Ecto neural progenitor cell (in vitro differentiated cells): ENCODE results near the gene ATP6V1F.

ENCODE experiments used
- DNase-seq: peaks from one replicate; pipeline ENCODE4 v3.0.0-alpha.2; 2018; ENCODE audit warnings: low spot score

Gene ATP6V1F

DNA sequence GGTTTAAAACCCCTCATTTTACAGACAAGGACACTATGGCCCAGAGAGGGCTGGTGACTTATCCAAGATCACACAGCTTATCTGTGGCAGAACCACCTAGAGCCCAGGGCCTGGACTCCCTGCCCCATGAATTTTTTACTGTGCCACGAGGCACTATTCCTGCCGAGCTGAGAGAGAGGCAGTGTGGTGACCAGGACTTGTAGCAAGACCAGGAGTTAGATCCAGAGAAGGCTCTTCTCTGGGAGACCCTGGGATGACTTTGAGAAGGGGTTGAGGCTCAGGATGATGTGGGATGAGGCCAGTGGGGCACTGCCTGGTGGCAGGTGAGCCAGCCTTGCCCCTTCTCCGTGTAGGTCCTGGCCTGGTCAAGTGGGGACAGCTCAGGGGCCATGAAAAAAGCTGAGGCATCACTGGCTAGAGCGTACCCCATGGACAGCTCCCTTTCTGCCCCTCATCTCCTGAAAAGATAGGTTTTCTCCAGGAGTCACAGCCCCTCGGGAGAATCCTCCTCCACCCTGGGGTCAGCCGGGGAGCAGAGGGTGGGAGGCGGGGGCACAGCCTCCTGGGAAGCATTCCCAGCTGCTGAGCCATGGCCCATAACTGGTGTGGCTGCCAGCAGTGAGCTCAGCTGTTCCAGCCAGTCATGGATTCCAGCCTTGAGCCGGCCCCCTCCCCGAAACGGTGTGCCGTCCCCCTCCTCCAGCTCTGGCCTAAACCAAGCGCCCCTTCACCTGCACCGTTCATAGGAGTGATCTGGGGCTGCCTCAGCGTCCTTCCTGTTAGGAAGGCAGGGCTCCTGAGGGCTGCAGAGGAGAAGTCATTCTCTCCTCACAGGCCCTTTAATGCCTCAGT lies 26.6 kb upstream of the ATP6V1F start:
- DNase-seq = no peak

DNA sequence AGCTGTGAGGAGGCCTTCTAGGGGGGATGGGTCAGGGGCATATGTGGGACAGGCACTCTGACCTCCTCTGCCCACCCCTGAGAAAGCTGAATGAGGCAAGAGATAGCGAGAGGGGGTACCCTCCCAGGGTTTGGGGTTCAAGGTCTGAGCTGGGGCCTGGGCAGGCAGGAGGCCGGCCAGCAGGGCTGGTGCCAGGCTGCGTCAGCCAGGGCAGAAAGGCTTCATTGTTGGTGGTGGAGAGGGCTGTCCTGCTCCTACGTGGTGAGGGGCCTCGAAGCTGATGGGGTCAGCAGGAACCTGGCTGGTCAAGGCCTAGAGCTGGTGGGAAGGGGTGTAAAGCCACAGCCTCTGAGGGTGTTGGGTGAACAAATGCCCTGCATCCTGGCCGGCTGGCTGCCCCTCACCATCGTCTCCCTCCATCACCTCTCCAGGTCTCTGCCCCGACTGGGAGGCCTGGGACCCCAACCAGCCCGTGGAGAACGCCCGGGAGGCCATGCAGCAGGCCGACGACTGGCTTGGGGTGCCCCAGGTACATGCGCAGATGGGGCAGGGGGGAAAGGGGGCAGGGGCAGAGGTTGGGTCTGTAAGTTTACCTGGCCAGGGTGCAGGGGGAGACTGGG lies 25.8 kb upstream of the ATP6V1F start:
- DNase-seq = no peak

- DNase-seq = no peak
Measured at GRCh38 chr7:128837521-128837921, 25.1 kb upstream of the ATP6V1F start.

DNA sequence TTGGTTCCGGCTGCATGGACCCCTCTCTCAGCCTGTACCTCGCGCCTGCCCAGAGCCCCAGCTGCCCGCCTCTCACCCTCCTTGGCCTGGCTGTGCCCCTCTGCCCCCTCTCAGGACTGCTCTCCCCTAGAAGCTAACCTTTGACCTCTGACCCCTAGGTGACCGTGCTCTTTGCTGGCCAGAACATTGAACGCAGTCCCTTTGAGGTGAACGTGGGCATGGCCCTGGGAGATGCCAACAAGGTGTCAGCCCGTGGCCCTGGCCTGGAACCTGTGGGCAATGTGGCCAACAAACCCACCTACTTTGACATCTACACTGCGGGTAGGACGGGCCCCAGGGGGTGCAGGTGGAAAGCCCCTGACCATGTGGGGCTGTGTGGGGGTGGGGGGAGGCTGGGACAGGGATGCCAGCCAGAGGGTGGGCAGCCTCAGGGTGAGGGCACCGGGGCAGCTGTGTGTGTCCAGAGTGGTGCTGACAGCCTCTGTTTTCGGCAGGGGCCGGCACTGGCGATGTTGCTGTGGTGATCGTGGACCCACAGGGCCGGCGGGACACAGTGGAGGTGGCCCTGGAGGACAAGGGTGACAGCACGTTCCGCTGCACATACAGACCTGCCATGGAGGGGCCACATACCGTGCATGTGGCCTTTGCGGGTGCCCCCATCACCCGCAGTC lies 24.4 kb upstream of the ATP6V1F start:
- no peak for DNase-seq

DNA sequence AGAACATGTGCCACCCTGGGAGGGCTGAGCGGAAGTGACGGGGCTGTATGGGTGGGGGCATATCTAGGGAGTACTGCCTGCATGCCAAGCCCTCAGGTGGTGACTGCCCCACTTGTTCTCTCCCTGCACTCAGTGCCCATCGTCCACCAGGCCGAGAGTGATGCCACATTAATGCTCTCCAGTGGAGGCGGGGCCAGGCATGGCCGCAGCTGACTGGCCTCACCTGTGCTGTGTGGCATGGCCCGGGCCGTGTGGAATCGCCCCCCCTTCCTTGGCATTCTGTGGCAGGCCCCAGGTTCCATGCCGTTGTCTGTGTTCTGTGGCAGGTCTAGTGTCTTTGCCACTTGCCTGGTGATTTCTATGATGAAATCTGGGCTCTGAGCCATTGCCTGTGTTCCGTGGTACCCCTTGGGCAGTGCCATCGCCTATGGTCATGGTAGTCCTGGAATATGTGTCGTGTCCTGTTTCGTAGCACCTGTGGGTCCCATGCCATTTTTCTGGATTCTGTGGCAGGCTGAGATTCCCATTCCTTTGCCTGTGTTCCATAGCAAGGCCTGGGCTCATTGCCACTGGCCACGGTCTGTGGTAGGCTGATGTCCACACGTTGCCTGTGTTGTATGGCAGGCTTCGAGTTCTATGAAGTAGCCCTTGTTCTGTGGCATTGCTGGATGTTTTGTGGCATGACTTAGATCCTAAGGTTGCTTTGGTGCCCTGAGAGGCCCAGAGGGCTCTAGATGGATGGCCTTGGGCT lies 23.5 kb upstream of the ATP6V1F start:
- DNase-seq = no peak

DNA sequence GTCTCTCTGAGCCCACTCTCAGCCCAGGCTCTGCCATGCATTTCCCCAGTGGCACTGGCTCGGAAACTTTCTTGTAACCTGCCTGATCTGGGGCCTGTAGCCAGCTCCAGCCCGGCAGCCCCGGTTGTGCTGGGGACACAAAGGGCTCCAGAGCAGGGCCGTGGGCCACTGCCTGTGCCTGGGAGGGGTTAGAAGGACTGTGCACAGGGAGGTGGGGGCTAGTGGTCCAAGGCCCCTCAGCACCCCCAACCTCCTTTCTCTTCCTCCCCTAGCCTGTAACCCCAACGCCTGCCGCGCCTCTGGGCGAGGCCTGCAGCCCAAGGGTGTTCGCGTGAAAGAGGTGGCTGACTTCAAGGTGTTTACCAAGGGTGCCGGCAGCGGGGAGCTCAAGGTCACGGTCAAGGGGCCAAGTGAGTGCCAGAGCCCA lies 22.9 kb upstream of the ATP6V1F start:
- DNase-seq = no peak

DNA sequence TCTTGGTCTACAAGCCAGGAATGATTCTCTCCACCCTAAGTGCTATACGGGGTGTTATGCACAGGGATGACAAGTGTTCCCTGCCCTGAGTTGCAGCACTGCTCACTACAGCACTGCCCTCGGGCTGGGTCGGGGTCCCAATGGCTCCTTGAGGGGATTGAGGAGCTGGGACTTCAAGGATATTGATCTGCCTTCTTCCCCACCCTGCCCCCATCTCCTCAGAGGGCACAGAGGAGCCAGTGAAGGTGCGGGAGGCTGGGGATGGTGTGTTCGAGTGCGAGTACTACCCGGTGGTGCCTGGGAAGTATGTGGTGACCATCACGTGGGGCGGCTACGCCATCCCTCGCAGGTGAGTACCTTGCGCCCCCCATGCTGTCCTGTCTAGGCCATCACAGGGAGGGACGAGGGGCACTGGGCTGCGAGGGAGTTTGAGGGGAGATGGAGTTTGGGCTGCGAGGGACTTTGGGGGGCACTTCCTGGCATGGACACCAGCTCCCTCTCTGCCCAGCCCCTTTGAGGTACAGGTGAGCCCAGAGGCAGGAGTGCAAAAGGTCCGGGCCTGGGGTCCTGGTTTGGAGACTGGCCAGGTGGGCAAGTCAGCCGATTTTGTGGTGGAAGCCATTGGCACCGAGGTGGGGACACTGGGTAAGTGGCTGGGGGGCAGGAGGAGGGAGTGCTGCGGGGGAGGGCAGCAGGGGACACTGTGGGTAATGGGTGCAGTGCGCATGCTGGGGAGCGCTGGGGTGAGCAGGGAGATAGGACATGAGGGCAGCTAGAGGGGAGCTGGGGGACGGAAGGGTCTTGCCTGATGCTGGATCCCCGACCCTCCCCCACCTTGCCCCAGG lies 22.1 kb upstream of the ATP6V1F start:
- DNase-seq = no peak

- no peak for DNase-seq
Measured at GRCh38 chr7:128841171-128841690, 21.4 kb upstream of the ATP6V1F start.

- peak; percentile 80 for DNase-seq
Measured at GRCh38 chr7:128841921-128842673, 20.6 kb upstream of the ATP6V1F start.

DNA sequence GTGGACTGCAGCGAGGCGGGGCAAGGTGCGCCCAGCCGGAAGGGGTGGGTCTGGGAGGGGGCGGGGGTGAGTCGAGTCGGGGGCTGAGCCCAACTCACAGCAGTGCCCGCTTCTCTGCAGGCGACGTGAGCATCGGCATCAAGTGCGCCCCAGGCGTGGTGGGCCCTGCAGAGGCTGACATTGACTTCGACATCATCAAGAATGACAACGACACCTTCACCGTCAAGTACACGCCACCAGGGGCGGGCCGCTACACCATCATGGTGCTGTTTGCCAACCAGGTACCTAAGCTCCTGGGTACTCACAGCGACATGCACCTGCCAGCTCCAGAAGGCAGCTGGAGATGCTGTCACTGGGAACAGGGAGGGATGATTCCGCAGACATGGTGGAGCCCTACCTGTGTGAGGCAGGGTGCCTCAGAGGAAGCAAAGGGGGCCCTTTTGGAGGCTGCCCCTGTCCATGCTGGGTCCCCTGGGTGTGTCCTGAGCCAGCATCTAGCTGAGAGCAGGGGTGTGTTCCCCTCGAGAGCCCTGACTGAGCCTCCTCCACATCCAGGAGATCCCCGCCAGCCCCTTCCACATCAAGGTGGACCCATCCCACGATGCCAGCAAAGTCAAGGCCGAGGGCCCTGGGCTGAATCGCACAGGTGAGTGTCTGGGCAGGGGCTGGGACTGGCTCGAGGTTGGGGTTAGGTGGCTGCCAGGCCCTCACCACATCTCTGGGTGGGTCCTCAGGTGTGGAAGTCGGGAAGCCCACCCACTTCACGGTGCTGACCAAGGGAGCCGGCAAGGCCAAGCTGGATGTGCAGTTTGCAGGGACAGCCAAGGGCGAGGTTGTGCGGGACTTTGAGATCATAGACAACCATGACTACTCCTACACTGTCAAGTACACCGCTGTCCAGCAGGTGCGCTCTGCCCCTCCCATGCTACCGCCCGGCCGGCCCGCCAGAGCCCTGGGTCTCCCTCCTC lies 19.7 kb upstream of the ATP6V1F start:
- DNase-seq = no peak

DNA sequence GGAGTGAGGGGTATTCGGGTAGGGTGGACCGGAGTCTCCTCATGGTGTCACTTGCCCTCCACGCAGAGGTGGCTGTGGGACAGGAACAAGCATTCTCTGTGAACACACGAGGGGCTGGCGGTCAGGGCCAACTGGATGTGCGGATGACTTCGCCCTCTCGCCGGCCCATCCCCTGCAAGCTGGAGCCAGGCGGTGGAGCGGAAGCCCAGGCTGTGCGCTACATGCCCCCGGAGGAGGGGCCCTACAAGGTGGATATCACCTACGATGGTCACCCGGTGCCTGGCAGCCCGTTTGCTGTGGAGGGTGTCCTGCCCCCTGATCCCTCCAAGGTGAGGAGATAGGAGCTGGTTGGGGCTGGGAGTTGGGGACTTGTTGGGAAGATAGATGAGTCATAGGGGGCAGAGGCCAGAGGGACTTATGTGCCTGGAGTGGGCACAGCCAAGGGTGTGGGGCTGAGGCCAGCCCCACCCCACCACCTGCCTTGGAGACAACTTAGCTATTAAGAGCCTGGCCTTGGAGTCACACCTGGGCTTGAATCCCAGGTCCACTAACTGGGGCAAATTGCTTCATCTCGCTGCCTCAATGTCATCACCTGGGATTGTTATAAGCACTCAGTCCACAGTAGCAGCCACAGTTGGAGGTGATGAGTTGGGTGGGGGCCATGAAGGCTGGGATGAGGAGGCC lies 18.6 kb upstream of the ATP6V1F start:
- DNase-seq = no peak

- DNase-seq = no peak
Measured at GRCh38 chr7:128844777-128845311, 17.8 kb upstream of the ATP6V1F start.

DNA sequence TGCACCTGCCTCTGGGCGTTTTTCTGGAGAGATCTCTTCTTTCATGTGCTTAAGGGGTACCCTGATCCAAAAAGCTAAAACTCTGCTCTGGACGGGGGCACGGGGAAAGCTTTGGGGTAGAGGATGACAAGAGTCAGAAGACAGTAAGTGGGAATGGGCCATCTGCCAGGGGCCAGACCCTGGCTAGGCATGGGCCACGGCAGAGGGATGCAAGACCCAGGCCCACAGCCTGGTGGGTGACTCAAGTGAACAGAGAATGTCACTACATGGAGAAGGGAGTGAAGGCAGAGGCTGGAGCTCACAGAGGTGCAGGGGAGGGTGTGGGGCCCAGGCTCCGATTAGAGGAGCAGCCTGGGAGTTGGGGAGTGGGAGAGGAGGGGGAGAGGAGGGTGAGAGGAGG lies 17.2 kb upstream of the ATP6V1F start:
- no peak for DNase-seq

- DNase-seq = no peak
Measured at GRCh38 chr7:128845987-128846386, 16.7 kb upstream of the ATP6V1F start.

GRCh38 chr7:128846781-128847444 lies 15.7 kb upstream of the ATP6V1F start:
- DNase-seq = no peak

GRCh38 chr7:128847721-128848211 lies 14.9 kb upstream of the ATP6V1F start:
- no peak for DNase-seq

- no peak for DNase-seq
Measured at GRCh38 chr7:128848289-128849155, 14.1 kb upstream of the ATP6V1F start.
